GM18508 (cell line): ENCODE measurements around the gene PPP2R2D.
"Not testable (repeated sequence)": the region's sequence is repeated elsewhere in the genome, so short reads cannot be mapped to it uniquely, and the experiment has no call there.

ENCODE experiments used
- ATAC-seq: cut with Tn5 transposase; IDR thresholded peaks from one replicate; pipeline ENCODE4 v1.9.1; 2021; ENCODE audit warnings: moderate number of reproducible peaks; ENCODE audit not compliant: insufficient read depth, unreplicated experiment

Gene PPP2R2D

DNA sequence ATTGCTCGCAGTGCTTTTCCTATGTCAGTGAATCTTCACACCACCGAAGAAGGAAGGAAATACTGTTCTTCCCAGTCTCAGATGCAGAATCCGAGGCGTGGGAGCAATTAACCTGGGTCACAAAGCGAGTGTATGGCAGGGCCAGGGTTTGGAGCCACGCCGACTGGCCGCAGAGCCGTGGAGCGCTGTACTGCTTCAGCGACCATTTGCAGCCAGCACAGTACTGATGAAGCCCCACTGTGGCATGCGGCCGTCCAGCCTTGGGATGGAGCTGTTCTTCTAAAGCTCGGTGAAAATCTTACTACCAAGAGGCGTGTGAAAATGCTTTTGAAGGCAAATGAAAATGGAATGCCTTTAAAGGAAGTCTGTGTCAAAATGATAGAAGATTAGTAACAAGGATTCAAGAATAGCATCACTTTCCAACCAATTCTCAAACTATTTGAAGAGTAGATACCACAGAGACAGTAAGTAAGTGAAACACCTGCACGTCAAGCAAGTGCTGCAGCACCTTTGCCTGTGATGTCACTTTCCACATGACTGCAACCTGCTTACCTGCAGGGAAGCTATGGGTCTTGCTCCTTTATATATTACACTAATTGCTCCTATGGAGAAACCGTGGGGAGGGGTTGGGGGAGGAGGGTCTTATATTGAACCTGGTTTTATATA, 4.9 kb downstream of the PPP2R2D start:
- no peak for ATAC-seq

DNA sequence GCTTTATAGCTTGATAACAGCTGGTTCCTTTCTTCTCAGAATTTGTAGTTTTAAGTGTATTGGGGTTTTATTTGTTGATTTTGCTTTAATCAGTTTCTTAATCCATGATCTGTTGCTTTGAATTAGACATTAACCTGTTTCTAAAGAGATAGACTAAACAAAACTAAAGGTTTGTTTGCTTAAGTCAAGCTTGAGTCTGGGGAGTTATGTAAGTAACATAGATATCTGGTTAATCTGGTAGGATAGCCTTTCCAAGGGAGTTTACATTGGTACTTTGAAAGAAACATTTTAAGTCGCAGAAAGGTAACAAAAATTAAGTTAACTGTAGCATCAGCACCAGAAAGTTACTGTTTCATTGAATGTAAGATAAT, 5.4 kb downstream of the PPP2R2D start:
- no peak for ATAC-seq

DNA sequence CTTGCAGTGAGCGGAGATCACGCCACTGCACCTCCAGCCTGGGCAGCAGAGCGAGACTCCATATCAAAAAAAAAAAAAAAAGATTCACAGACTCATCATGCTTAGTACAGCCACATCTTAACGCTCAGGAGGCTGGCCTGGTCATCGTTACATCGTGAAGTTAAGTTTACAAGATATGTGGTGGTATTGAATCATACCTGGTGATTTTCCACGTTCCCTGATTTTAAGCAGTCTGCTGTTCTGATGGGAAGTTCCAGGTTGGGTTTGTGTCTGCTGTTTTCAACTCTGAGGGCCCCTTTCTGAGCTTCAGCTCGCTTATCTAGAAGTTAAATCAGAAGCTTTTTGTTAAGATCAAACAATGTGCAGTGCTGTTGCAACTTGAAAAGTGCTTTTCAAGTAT, 6.9 kb downstream of the PPP2R2D start:
- ATAC-seq: no peak

DNA sequence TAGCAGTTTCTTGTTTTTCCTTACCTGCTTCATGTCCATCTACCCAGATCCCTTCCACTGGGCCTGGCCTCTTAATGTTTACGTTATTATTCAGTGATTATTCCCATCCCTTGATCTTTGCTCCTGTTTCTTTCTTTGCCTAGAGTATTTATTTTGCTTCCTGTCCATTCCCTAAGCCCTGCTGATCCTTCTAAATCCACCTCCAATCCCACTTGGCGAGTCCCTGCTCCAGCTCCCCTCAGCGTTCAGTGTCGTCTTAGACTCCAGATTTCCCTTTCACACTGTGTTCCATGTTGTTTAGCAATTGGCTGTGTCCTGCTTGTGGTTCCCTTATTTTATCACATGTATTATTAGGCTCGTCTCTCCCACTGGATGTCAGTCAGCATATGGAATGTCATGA, 7.3 kb downstream of the PPP2R2D start:
- no peak for ATAC-seq

DNA sequence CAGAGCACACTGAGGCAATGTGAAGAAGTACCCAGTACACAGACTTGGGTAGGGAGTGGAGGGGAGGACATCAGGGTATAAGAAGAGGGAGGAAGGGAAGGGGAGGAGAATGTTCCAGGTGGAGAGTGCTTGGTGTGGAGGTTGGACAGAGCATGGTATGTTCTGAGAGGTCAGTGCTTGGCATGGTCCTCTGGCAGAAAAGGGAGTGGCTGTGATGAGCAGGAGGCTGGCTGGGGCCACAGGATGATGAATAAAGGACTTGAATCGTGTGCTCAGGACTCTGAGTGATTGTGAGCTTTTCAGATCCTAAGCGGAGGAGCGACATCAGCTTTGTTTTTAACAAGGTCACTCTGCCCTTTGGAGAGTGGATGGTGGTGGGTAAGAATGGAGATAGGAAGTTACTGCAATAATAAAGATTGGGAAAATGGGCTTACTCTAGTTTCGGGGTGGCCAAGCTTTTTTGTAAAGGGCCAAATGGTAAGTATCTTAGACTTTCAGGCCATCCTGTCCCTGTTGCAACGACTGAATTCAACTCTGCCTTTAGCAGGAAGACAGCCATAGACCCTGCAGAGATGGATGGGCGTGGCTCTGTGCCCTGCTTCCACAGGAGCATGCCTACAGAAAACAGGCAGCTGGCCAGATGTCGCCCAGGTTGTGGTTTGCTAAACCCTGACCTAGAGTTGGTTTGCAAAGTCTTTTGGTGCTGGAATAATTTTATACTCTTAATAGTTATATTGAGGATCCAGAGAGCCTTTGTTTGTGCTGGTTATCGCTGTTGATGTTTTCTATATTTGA, 8.4 kb downstream of the PPP2R2D start:
- ATAC-seq: no peak

DNA sequence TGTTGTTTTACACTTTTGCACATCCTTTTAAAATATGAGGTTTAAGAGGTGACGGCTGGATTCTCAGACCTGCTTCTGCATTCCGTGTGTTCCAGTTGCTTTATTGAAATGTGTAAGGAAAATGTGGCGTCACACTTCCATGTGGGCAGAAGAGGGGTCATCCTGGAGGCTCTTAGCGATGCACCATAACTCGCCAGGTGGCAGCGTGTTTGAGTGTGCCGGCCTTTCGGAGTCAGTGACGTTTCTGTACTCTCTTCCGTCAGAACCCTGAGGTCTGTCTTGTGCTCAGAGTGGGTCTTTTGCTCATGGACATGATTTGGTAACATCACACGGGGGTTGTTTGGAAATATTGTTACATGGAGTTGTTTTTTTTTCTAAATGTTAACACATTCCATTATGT, 9.1 kb downstream of the PPP2R2D start:
- ATAC-seq: no peak

DNA sequence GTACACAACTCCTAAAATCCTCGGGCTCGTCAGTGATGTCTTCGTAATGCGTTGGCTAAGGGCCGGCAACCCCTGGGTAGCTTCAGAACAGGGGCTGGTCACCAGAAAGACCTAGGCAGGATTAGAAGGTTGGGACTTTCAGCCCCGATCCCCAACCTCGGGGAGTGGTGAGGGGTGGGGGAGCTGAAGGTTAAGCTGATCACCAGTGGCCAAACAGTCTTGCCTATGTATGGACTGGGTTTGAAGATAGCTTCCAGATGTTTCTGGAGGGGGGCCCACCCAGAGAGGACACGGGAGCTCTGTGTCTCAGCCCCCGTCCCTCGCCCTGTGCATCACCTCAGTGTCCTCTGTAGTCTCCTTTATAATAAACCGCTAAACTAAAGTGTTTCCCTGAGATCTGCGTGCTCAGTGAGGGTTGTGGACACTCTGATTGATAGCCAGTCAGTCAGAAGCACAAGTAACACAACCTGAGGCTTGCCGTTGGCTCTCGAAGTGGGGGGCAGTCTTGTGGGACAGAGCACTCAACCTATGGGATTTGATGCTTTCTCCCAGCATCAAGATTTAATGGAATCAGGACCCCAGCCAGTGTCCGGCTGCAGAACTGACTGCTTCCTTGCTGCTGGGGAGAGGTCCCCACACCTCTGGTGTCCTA, 10.0 kb downstream of the PPP2R2D start:
- ATAC-seq: no peak

DNA sequence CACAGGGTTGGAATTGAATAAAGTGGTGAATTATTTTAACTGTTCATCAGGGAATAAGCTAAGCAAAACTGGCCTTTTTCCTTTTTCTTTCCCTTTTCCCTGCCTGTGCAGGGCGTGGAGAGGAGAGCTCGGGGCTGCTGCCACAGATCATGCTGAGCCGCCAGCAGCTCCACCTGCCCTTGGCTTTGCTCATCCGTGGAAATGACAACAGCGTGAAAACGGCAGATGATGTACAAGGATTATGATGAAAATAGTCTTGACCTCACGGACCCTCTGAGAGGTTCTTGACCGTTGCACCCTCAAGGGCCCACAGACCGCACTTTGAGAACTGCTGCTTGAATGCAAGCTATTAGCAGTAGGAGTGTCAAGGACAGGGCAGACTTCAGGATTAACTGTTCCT, 10.6 kb downstream of the PPP2R2D start:
- ATAC-seq: no peak

DNA sequence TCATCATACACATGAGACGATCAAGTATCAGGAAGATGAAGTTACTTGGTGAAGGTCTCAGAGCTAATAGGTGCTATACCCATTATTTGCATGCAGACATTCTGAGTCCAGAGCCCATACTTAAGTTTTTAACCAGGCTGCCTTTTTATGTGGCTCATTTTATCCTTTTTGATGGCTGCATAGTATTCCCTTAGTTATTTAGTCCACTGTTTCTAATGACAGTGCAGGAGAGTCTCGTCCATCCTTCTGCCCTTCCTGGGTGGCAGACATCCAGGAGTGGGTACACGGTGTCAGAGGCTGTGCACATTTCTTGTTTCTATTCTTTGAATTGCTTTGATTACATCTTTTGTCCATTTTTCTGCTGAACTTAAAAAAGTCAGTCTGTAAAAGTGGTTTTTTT, 11.8 kb downstream of the PPP2R2D start:
- no peak for ATAC-seq

DNA sequence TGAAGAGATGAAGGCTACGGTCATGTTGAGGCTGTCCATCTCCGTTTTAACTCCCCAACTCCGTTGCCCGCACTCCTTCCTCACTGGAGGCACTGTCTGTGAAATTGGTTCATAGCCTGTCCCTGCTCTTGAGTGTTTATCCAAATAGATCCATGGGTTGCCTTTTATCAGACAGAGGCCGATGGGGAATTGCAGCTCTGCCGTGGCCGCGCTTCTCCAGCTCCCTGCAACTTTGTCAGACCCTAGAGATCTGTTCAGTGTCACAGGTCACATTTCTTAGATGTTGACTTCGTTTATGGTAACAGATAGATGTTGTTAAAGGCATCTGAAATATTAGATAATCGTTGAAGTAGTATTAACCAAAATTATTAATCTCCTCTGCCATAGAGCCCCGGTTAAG, 14.7 kb downstream of the PPP2R2D start:
- no peak for ATAC-seq

DNA sequence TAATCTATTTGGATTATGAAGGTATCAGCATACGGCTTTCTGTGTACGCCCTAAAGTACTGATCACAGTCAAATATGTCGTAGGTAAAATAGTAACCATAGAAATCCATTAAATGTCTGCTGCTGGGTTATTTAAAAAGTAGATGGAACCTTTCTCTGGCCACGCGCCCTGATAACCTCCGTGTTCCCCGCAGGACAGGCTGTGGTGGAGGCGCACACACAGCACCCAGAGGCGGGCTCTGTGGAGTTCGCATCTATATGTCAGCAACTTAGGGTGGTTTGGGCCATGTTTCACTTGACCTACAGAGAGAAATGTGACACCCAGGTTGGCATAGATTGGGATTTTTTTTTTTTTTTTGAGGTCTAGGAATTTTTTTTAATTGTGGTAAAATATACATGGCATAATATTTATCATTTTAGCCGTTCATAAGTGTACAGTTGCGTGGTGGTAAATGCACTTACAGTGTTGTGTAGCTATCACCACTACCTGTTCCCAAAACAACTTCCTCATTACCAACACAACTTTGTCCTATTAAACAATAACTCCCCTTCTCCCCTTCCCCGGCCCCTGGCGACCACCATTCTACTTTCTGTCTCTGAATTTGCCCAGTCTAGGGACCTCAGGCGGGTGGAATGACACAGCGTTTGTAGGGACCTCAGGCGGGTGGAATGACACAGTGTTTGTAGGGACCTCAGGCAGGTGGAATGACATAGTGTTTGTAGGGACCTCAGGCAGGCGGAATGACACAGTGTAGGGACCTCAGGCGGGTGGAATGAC, 15.4 kb downstream of the PPP2R2D start:
- no peak for ATAC-seq

DNA sequence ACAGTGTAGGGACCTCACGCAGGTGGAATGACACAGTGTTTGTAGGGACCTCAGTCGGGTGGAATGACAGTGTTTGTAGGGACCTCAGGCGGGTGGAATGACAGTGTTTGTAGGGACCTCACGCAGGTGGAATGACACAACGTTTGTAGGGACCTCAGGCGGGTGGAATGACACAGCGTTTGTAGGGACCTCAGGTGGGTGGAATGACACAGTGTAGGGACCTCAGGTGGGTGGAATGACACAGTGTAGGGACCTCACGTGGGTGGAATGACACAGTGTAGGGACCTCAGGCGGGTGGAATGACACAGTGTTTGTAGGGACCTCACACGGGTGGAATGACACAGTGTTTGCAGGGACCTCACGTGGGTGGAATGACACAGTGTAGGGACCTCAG, 16.0 kb downstream of the PPP2R2D start:
- ATAC-seq: not testable (repeated sequence)

DNA sequence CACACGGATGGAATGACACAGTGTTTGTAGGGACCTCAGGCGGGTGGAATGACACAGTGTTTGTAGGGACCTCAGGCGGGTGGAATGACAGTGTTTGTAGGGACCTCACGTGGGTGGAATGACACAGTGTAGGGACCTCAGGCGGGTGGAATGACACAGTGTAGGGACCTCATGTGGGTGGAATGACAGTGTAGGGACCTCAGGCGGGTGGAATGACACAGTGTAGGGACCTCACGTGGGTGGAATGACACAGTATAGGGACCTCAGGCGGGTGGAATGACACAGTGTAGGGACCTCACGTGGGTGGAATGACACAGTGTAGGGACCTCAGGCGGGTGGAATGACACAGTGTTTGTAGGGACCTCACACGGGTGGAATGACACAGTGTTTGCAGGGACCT, 16.7 kb downstream of the PPP2R2D start:
- not testable (repeated sequence) for ATAC-seq

DNA sequence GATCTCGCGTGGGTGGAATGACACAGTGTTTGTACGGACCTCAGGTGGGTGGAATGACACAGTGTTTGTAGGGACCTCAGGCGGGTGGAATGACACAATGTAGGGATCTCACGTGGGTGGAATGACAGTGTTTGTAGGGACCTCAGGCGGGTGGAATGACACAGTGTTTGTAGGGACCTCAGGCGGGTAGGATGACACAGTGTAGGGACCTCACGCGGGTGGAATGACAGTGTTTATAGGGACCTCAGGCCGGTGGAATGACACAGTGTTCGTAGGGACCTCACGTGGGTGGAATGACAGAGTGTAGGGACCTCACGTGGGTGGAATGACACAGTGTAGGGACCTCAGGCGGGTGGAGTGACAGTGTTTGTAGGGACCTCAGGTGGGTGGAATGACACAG, 18.7 kb downstream of the PPP2R2D start:
- not testable (repeated sequence) for ATAC-seq

DNA sequence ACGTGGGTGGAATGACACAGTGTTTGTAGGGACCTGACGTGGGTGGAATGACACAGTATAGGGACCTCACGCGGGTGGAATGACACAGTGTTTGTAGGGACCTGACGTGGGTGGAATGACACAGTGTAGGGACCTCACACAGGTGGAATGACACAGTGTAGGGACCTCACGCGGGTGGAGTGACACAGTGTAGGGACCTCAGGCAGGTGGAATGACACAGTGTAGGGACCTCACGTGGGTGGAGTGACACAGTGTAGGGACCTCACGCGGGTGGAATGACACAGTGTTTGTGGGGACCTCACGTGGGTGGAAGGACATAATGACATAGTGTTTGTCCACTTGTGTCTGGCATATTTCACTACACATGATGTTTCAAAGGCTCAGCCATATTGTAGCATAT, 19.3 kb downstream of the PPP2R2D start:
- no peak for ATAC-seq

DNA sequence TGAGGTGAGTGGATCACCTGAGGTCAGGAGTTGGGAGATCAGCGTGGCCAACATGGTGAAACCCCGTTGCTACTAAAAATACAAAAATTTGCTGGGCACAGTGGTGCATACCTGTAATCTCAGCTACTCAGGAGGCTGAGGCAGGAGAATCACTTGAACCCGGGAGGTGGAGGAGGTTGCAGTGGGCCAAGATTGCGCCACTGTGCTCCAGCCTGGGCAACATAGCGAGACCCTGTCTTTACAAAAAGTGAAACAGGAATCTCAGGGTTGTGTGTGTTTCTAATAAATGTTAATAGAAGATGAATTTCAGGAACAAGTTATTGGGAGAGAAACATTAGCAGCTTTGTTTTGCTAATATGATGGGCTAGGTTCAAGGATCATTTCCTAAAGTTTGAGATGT, 19.9 kb downstream of the PPP2R2D start:
- ATAC-seq: no peak

DNA sequence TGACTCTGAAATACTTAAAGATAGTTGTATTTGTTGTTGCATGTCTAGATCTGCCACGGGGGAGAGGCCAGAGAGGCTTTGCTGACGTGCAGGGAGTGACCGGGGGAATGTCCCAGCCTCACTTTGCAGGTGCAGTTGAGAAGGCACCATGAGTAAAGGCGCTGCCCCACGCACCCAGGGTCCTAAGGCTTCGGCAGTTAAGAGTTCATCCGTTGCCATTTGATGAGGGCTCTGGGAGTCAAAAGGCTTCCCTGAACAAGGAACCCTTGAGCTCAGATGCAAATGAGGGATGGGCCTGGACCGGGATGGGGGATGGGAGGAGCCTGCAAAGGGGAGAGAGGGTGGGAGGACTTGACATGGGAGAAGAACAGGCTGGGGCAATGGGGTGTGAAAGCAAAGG, 20.4 kb downstream of the PPP2R2D start:
- ATAC-seq: no peak

DNA sequence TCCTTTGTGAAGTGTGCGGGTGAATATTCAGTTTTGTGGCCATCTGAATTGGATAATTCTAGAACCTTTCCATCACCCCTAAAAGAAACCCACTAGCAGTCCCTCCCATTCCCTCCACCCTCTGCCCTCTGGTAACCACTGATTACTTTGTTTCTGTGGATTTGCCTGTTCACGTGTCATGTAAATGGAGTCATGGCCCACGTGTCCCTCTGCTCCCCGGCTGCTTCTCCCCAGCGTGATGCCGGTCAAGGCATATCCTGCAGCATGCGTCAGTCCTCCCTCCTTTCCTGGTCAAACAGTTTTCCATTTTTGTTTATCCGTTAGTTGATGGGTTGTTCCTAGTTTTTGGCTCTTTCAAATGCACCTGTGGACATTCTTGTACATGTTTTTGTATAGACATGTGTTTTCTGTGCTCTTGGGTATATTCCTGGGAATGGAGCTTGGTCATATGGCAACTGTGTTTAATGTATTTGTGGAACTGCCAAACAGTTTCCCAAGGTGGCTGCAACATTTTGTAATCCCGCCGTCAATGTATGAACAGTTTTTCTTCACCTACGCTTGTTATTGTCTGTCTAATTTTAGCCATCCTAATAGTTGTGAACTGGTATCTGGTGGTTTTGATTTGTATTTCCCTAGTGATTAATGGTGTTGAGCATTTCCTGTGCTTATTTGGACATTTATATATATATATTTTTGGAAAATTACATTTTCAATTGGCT, 22.4 kb downstream of the PPP2R2D start:
- ATAC-seq: no peak

DNA sequence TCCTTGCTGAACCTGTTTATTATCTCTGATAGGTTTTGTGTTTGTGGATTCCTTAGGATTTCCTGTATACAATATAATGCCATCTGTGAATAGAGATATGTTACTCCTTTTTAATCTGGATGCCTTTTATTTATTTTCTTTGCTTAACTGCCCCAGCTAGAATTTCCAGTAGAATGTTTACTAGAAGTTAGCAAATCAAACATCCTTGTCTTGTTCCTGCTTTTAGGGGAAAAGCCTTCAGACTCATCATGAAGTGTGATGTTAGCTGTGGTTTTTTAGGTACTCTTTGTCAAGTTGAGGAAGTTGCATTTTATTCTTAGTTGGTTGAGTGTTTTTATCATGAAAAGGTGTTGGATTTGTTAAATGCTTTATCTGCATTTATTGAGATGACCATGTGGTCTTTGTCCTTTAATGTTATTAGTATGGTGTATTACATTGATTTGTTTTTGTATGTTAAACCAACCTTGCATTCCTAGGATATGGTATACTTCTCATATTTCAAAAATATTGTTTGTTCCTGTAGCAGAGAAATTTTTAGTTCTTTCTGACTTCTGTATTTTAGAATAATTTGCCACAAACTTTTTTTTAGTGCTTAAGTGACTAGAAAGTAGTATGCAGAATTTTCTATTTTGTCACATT, 24.3 kb downstream of the PPP2R2D start:
- no peak for ATAC-seq

DNA sequence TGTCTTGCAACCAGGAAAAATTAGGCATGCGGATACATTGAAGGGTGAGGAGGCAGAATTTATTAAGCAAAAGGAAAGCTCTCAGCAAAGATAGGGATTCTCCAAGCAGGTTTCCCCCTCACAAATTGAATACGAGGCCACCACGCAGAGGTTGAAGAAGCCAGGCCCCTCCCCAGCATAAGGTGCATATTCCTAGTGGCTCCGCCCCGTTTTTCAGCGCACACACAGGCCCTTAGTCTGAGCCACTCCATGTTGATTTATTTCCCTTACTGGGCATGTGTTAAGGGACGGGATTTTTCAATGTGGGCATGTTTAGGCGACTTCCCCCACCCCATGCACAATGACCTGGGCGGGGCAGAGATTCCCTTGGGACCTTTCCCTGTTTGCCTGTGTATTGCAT, 24.9 kb downstream of the PPP2R2D start:
- no peak for ATAC-seq
